ENCODE measurements around the gene MLST8.

DNA sequence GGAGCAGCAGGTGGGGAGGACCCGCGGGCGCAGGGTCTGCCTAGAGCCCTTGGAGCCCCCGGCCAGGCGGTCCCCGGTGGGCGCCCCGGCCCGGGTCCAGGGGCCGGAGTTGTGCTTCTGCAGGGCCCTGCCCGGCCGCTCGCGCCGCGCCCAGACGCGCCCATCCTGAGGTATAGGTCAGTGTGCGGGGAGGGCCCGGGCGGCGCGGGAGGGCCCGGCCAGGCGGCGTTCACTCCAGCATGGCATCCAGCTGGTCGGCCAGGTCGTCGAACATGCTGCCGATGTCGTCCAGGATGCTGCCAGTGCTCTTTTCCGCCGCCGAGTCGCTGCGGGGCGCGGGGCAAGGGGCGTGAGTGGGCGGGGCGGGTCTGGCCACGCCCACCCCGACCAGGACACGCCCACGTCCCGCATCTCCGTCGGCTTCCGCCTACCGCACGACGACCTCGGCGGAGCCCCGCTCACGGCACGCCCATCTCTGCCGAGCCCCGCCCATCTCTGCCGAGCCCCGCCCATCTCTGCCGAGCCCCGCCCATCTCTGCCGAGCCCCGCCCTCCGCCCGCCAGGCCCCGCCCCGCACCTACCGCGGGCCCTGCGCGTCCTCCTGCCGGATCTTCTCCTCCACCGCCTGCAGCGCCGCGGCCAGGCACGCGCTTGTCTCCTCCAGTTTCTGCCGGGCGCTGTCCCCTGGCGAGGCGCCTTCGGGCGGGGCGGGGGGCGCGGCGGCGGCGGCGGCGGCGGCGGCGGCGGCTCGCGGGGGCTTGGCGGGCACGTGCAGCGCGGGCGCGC, 26.7 kb upstream of the MLST8 start:
- TF ChIP-seq CTCF (IDR thresholded peaks at IDR 0.05) (no peak), POLR2AphosphoS5 (IDR thresholded peaks at IDR 0.05; ENCODE audit: insufficient read depth in 1 of 2, low read depth in 1 of 2) (no peak)

Data from vagina (tissue), 2 donors.